ENCODE measurements around the gene PDCD1.
"Not testable (repeated sequence)": the region's sequence is repeated elsewhere in the genome, so short reads cannot be mapped to it uniquely, and the experiment has no call there.

PDCD1 gene

DNA sequence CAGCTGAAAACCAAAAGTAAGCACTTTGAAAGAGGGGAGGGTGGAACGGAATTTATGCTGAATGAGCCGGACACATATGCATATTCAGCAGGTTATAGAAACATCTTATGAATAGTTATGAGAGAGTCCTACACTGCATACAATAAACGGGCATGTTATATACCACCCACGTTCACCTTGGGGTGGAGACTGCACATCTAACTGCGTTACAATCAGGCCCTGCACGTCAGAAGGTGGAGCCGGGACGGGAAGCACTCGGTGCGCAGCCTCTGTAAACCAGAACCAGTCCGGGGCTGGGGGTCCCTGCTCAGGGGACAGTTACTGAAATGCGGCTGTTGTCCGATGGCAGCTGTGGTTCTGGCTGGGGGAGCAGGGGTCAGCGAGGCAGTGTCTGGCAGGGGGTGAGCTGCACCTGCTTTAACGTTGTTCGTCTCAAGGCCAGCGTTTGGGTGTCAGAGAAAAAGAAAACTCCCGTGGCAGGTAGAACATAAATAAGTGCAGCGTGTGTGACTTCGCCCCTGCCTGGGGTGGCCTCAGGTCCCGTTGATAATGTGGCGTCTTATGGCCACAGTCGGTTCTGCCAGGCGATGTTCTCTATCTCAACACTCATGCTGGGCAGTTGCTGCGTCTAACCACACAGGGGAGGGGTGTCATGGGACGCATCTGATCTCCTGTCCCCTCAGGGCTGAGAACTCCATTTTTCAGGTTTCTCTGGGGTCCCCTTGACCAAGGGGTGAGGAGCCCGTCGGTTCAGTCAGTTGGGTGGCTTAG, 24.8 kb downstream of the PDCD1 start:
- not testable (repeated sequence) for DNase-seq (ENCODE audit: low spot score)

DNA sequence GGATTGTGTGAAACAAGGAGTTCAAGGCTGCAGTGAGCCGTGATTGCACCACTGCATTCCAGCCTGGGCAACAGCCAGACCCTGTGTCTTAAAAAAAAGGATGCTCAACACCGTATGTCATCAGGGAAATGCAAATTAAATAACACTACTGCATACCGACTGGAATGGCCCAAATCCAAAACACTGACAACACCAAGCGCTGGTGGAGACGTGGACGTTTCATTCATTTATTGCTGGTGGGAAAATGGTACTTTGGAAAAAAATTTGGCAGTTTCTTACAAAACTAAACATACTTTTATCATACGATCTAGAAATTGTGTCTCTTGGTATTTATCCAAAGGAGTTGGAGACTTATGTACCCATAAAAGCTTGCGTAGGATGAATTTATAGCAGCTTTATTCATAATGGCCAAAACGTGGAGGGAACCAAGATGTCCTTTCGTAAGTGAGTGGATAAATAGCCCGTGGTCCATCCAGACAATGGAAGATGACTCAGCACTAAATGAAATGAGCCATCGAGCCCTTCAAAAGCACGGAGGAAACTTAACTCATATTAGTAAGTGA, 25.5 kb downstream of the PDCD1 start:
- no peak for DNase-seq (ENCODE audit: low spot score)

DNA sequence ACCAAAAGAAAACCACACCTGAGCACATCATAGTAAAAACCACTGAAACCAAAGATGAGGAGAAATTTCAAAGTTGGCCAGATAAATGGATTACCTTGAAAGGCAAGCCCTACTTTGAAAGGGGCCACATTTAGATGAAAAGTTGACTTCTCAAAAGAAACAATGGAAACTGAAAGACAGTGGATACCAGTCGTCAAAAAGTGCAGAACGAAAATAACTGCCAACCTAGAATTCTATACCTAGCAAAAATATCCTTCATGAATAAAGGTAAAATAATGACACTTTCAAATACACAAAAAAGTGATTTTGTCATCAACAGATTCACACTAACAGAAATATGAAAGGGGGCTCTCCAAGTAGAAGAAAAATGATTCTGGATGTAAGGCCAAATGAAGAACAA, 31.3 kb downstream of the PDCD1 start:
- no peak for DNase-seq (ENCODE audit: low spot score)

DNA sequence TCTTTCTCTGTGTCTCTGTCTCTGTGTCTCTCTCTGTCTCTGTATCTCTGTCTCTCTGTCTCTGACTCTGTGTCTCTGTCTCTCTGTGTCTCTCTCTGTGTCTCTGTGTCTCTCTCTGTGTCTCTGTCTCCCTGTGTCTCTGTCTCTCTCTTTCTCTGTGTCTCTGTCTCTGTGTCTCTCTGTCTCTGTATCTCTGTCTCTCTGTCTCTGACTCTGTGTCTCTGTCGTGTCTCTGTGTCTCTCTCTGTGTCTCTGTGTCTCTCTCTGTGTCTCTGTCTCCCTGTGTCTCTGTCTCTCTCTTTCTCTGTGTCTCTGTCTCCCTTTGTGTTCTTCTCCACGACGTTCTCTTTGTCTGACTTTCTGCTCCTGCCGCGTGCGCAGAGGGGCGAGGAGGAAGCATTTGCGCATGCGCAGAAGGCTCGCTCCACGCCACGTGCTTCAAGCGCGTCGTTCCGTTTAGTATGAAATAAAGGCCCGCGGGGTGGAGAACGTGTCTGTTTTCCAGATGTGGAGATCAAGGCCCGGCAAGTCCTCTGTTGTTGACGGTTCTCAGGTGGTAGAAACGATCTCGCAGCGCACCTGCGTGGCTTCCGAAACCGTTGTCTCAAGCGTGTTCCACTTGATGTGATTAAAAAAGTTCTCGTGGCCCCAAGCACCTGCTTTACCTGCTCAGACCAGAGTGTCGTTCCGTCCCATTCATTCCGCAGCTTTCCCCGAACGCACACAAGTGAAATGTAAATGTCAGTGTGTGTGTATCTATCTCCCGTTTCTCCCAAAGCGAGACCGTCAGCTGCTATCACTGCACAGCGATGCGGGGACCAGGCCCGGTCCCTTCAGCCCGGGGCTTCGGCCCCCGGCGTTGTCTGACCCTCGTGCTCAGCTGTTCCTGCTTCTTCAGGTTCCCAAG, 34.9 kb downstream of the PDCD1 start:
- not testable (repeated sequence) for DNase-seq (ENCODE audit: low spot score)

GRCh38 chr2:241822264-241822623, 36.5 kb downstream of the PDCD1 start:
- DNase-seq (ENCODE audit: low spot score), result no peak

DNA sequence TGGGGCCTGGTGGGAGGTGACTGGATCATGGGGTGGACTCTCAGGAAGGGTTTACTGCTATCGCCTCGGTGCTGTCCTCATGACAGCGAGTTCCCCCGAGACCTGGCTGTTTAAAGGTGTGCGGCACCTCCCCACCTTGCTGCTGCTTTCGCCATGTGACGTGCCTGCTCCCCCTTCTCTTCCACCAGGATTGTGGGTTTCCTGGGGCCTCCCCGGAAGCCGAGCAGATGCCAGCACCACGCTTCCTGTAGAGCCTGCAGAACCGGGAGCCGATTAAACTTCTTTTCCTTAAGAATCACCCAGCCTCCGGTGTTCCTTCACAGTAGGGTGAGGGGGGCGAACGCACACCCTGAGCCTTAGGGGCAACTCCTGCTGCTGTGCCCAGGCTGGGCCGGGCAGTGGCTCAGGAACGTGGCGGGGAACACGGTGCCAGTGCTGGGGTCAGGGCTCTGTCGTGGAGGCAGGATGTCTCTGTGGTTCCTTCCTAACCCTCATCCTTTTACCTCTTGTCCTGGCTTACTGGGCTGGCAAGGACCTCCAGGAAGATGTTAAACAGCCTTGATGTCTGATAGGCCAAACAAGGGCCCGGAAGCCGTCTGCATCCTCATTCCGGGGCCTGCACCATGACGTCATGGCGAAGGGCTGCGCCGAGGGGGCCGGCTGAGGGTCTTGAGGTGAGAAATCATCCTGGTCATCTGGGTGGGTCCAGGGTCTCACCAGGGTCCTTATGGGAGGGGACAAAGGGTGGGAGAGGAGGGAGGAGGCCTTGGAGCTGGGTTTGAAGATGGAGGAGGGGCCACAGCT, 37.0 kb downstream of the PDCD1 start:
- no peak for DNase-seq (ENCODE audit: low spot score)

DNA sequence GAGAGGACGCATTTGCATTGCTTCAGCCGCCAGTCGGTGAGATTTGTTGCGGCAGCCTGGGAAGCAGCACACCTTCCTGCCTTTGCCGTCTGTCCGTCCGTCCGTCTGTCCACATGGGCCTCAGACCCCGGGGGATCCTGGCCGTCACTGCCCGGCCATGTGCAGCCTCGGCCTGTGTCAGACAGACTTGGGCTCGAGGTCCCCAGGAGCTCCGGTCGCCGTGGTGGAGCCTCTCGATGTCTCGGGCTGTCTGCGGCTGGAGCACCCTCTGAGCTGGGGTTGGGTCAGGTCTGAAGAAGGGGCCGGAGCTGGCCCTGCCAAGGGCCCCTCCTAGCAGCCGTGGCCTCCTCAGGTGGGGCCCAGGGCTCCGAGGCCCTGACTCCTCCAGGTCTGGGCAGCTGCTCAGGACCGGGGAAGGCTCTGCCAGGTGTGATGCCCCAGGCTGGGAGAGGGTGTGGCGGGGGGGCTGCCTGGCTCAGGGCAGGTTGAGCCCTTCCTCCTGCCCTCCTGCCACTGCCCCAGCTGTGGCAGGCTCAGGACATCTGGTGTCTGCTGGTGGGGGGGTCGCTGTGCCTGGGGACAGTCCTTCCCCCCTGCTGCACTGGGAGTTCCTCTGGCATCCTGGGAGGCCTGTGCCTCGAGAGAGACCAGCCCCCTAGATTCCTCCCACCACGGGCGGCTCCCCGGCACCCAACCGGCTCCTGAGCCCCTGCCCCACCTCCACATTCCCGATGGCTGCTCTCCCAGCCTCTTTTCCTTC, 37.9 kb downstream of the PDCD1 start:
- DNase-seq (ENCODE audit: low spot score), result no peak

- not testable (repeated sequence) for DNase-seq (ENCODE audit: low spot score)
Observed at GRCh38 chr2:241819947-241820624, 38.6 kb downstream of the PDCD1 start.

- DNase-seq (ENCODE audit: low spot score), result no peak
Observed at GRCh38 chr2:241818943-241819270, 39.8 kb downstream of the PDCD1 start.

DNA sequence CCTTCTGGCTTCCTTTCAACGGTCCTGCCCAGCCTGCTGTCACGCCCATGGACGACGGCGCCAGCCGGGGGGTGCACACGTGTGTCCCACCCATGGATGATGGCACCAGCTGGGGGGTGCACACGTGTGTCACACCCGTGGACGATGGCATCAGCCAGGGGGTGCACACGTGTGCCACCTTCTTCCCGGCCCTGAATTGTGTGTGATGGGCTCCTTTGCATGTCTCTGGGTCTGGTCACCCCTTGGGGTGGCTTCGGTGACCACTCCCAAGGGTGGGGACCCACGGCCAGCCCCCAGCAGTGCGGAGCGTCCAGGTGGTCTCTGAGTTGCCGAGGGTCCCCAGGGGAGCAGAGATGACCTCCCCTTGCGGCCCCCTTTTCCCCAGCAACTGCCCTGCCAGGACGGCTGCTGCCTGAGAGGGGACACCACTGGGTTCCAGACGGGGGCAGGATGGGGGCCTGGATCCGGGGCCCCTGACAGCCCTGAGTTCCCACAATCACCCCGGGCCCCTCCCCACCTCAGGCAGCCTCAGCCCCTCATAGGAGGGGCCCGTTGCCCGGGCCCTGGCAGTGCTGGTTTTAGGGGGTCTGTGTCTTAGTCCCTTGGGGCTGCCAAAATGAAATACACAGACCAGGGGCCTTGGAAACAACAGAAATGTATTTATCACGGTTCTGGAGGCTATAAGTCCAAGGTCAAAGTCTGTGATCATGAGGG, 40.3 kb downstream of the PDCD1 start:
- DNase-seq (ENCODE audit: low spot score), result no peak

GRCh38 chr2:241817821-241818215, 40.9 kb downstream of the PDCD1 start:
- not testable (repeated sequence) for DNase-seq (ENCODE audit: low spot score)

GRCh38 chr2:241817126-241817820, 41.4 kb downstream of the PDCD1 start:
- no peak for DNase-seq (ENCODE audit: low spot score)

- no peak for DNase-seq (ENCODE audit: low spot score)
Observed at GRCh38 chr2:241816431-241817121, 42.1 kb downstream of the PDCD1 start.

DNA sequence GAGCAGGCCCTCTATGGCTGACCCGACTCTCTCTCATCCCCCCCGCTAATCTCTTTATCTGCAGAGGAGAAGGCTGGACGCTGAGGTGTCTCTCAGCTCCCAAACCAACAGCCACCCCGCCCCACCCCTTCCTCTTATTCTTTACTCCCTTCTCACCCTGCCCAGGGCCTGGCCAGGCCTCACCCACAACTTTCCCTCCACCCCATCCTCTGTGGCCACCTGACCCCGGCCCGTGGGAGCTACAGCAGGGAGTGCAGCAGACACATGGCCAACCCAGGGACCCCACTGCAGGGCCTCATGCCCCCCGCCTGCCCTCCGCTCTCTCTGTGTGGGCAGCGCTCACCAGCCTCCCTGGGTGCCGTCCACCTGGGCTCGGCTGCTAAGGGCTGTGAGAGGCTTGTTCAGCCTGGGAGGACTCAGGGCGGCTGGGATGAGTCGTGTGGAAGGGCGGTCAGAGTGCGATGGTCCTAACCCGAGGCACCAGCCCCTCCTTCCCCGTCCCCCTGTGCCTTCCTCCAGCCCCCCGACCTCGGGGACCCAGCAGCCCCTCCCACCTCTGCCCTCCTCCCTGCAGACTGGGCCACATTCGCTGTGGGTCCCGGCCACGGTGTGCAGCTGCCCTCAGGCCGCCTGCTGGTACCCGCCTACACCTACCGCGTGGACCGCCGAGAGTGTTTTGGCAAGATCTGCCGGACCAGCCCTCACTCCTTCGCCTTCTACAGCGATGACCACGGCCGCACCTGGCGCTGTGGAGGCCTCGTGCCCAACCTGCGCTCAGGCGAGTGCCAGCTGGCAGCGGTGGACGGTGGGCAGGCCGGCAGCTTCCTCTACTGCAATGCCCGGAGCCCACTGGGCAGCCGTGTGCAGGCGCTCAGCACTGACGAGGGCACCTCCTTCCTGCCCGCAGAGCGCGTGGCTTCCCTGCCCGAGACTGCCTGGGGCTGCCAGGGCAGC, 42.9 kb downstream of the PDCD1 start:
- no peak for DNase-seq (ENCODE audit: low spot score)

DNA sequence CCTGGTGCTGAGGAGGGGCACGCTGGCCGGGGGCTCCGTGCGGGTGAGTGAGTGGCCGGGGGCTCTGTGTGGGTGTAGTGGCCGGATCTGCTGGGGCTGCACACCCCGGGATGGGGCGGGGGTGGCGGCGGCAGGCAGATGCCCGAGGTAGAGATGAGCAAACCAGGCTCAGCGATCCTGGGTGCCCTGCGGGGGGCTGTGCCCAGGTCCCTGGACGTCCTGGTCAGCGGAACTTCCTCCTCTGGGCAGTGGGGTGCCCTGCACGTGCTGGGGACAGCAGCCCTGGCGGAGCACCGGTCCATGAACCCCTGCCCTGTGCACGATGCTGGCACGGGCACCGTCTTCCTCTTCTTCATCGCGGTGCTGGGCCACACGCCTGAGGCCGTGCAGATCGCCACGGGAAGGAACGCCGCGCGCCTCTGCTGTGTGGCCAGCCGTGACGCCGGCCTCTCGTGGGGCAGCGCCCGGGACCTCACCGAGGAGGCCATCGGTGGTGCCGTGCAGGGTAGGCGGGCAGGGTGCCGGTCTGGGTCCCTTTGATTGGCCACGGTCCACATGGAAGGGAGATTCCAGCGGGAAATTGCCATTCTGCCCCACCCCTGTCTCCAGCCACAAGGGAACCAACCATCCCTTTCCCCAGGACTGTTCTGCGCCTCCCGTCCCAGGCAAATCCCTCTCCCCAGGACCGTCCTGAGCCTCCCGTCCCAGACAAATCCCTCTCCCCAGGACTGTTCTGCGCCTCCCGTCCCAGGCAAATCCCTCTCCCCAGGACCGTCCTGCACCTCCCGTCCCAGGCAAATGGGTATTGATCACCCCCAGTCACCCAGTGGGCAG, 43.8 kb downstream of the PDCD1 start:
- DNase-seq (ENCODE audit: low spot score), result no peak

DNA sequence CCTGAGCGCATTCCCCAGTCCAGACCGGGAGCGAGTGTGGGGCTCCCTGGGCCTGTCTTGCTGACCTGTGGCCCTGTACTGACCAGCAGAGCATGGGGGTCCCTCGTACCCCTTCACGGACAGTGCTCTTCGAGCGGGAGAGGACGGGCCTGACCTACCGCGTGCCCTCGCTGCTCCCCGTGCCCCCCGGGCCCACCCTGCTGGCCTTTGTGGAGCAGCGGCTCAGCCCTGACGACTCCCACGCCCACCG, 44.4 kb downstream of the PDCD1 start:
- DNase-seq (ENCODE audit: low spot score), result no peak

Measured in SW480 (cell line).